ENCODE data around the gene ZNF276. TPM values are rescaled to one million over a fixed set of nuclear protein-coding genes. Genes with fewer than 3 reads are reported as not detected.

The ZNF276 gene
- total and polyA plus RNA-seq, 9 donors = 7.1 to 39.9 (median 25.5) TPM

DNA sequence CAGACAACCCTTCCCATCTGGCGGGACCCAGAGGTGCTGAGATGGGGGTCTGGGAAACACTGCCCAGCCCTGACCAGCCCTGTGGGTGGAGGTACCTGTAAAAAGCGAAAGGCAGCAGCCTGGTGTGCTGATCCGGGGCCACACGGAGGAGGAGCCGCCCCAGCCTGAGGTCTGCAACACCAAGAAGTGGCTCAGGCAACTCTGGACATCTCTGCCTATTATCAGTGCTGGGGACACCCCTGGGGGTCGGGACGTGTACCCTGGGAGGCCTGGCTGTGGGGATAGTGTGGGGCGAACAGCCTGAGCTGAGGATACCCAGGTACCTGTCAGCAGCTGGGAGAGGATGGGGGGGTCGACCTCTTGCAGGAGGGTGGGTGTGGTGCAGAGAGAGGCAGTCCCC is 18.0 kb downstream of the ZNF276 start:
- intact Hi-C loops (cut with DNase I) = no loop called here
- Histone ChIP-seq H3K4me3 (no peak overlapping the region), H3K27ac (no peak overlapping the region), H3K27me3 (no peaks in the 10 kb centered on the region), H3K4me1 (ENCODE audit: insufficient read depth) (no peaks in the 10 kb centered on the region), H3K36me3 (no peaks in the 10 kb centered on the region), H3K9me3 (no peaks in the 10 kb centered on the region)
- TF ChIP-seq, protein P1, sequence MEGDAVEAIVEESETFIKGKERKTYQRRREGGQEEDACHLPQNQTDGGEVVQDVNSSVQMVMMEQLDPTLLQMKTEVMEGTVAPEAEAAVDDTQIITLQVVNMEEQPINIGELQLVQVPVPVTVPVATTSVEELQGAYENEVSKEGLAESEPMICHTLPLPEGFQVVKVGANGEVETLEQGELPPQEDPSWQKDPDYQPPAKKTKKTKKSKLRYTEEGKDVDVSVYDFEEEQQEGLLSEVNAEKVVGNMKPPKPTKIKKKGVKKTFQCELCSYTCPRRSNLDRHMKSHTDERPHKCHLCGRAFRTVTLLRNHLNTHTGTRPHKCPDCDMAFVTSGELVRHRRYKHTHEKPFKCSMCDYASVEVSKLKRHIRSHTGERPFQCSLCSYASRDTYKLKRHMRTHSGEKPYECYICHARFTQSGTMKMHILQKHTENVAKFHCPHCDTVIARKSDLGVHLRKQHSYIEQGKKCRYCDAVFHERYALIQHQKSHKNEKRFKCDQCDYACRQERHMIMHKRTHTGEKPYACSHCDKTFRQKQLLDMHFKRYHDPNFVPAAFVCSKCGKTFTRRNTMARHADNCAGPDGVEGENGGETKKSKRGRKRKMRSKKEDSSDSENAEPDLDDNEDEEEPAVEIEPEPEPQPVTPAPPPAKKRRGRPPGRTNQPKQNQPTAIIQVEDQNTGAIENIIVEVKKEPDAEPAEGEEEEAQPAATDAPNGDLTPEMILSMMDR (IDR thresholded peaks at IDR 0.05) = no peak
- TF ChIP-seq EP300 (IDR thresholded peaks at IDR 0.05) (no peak), POLR2A (IDR thresholded peaks at IDR 0.05) (no peak)
- WGBS, 3 donors = 84 to 86% (median 84%) methylated on average over 9 of the region's 9 CpGs
- DNase-seq = no peak

DNA sequence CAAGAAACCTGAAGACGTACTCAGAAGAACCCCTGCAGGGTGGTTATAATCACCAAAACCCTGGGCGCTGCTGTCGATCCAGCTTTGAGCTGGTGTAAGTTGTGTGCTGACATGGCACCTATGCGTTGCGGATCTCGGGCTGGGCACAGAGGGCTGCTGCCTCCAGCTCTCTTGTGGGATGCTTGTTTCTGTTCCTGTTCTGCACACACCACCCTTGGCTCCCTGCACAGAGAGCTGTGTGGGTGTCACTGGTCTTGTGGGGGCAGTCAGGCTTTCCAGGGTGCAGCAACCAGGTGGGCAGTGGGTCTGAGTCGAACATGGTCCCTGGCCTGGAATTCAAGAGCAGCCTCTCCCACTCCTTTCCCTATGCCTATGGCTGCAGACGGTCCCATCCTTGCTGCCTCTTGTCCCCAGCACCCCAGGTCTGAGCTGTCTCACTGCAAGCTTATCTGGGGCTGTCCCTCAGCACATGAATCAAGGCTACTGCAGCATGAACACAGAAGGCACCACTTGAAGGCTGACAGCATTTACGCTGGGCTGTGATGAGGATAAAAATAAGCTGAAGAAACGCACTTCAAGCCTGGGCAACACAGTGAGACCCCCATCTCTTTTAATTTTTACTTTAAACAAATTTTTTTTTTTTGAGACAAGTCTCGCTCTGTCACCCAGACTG is 20.1 kb downstream of the ZNF276 start:
- no peak for TF ChIP-seq EP300 (IDR thresholded peaks at IDR 0.05)
- no peak for TF ChIP-seq POLR2A (IDR thresholded peaks at IDR 0.05)
- TF ChIP-seq, protein P1 (IDR thresholded peaks at IDR 0.05) = no peak
- H3K4me3 ChIP-seq = no peak overlapping the region
- H3K36me3 ChIP-seq = no peaks in the 10 kb centered on the region
- intact Hi-C loops (cut with DNase I) = no loop called here
- peaks cover 5% of the 10 kb centered on the region for H3K4me1 ChIP-seq (ENCODE audit: insufficient read depth)
- DNase-seq = no peak
- H3K9me3 ChIP-seq = no peaks in the 10 kb centered on the region
- 70 to 78% (median 78%) methylated on average over 11 of the region's 11 CpGs for WGBS, 3 donors
- H3K27ac ChIP-seq = no peak overlapping the region
- no peaks in the 10 kb centered on the region for H3K27me3 ChIP-seq

DNA sequence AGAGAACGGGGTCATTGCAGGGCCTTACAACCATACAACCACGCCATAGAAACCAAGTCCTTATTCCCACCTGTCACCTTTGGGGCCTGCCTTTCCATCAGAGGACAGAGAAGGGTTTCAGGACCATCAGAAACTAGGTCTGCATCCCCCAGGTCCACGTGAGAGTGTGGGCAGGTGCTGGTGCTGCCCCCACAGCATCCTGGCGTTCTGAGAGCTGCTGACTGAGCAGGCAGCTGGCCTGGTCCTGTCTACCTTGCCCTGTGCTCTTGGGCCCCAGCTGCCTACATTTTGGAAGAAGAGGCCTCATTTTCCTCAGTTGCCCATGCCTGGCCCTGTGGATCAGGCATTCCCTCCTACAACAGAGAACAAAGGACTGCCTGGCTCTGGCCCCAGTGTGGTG is 21.6 kb downstream of the ZNF276 start:
- Histone ChIP-seq H3K4me1 (ENCODE audit: insufficient read depth) (peaks cover 5% of the 10 kb centered on the region), H3K36me3 (no peaks in the 10 kb centered on the region), H3K27ac (no peak overlapping the region), H3K27me3 (no peaks in the 10 kb centered on the region), H3K4me3 (no peak overlapping the region), H3K9me3 (no peaks in the 10 kb centered on the region)
- DNase-seq = no peak
- intact Hi-C loops (cut with DNase I) = no loop called here
- TF ChIP-seq, protein P1 (IDR thresholded peaks at IDR 0.05) = no peak
- no peak for TF ChIP-seq POLR2A (IDR thresholded peaks at IDR 0.05)
- TF ChIP-seq EP300 (IDR thresholded peaks at IDR 0.05) = no peak
- 59 to 84% (median 66%) methylated on average over 4 of the region's 4 CpGs for WGBS, 3 donors

DNA sequence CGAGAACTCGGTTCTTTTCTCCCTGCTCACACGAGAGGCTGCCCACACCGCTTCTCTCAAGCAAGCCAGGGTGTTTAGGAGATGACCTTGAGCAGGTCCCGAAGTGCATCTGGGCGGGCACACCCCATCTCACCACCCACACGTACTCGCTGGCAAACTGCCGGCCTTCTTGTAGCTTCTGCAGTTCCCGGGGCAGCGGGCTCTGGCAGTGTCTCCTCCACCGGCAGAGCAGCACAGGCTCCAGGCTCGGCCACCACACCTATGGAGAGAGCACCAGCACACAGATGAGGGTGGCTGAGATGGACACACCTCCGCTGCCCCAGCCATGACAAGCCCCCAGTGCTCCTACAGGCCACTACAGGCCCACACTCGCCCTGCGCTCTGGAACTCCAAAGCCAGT is 23.5 kb downstream of the ZNF276 start:
- Histone ChIP-seq H3K27ac (no peak overlapping the region), H3K9me3 (no peaks in the 10 kb centered on the region), H3K36me3 (no peaks in the 10 kb centered on the region), H3K4me1 (ENCODE audit: insufficient read depth) (peaks cover 5% of the 10 kb centered on the region), H3K4me3 (no peak overlapping the region), H3K27me3 (no peaks in the 10 kb centered on the region)
- intact Hi-C loops (cut with DNase I) = no loop called here
- 43 to 76% (median 51%) methylated on average over 16 of the region's 16 CpGs for WGBS, 3 donors
- peak; percentile 35 to 86 (median 68) for DNase-seq
- TF ChIP-seq POLR2A (IDR thresholded peaks at IDR 0.05) (no peak), EP300 (IDR thresholded peaks at IDR 0.05) (no peak)
- TF ChIP-seq, protein P1 (IDR thresholded peaks at IDR 0.05) = no peak

All from ovary (tissue), 9 donors.